Mammary epithelial cell (primary cell): ENCODE results near the gene CCL13.

ENCODE experiments used
- CTCF ChIP-seq, 2 donors: IDR thresholded peaks in 1 of 2; conservative IDR thresholded peaks in 1 of 2; 2 replicates each; pipeline ENCODE4 v1.5.1; 2011 to 2012; ENCODE audit warnings: inconsistent platforms in 2 of 2, low read length in 2 of 2, mild to moderate bottlenecking in 2 of 2, control low read depth in 1 of 2, low read depth in 1 of 2; ENCODE audit not compliant: insufficient read depth in 1 of 2; ENCODE audit errors: extremely low read depth in 1 of 2
- EZH2 ChIP-seq: IDR thresholded peaks from 2 replicates; pipeline ENCODE4 v1.6.1; 2012; ENCODE audit warnings: low read length, inconsistent platforms, borderline replicate concordance

GRCh38 chr17:34403006-34403405, 46.7 kb downstream of the CCL13 start:
- TF ChIP-seq EZH2 (no peak), CTCF (conservative IDR thresholded peaks at IDR 0.05 in 1 of 2, IDR thresholded peaks at IDR 0.05 in 1 of 2; ENCODE audit: extremely low read depth in 1 of 2, insufficient read depth in 1 of 2, low read depth in 1 of 2, low read length in 2 of 2) (no peak)
